ENCODE data around the gene WDR35. TPM values are rescaled to one million over a fixed set of nuclear protein-coding genes. Genes with fewer than 3 reads are reported as not detected.

The WDR35 gene
- total RNA-seq, 1 experiment from 2014 or later = 15.5 TPM

- ChIA-PET POLR2A (no interaction called here), CTCF (interaction anchor here (1.5 to 1.6 kb wide), 2 partner anchors 11 to 114 kb away, joined by 4 to 14 read pairs; no protein-coding TSS in a partner anchor)
- Mint-ChIP-seq H3K4me3 (no peak overlapping the region), H3K9me3 (no peaks in the 10 kb centered on the region), H3K27me3 (ENCODE audit: low read depth) (0 out of 2 replicates have a peak, but pooled peaks cover 5% of the 10 kb centered on the region), H3K4me1 (peaks cover 8% of the 10 kb centered on the region; the same call in 1 of the 2 replicates), H3K36me3 (no peaks in the 10 kb centered on the region), H3K27ac (no peak overlapping the region)
- DNase-seq (ENCODE audit: low spot score) = no peak
- no peak for ATAC-seq
- no peak for TF ChIP-seq RELA (CRISPR knock-in tag; IDR thresholded peaks at IDR 0.05; ENCODE audit: borderline replicate concordance)
- TF ChIP-seq TCF7 (CRISPR knock-in tag; IDR thresholded peaks at IDR 0.05; ENCODE audit: low read depth) = no peak
- TF ChIP-seq, protein P1, sequence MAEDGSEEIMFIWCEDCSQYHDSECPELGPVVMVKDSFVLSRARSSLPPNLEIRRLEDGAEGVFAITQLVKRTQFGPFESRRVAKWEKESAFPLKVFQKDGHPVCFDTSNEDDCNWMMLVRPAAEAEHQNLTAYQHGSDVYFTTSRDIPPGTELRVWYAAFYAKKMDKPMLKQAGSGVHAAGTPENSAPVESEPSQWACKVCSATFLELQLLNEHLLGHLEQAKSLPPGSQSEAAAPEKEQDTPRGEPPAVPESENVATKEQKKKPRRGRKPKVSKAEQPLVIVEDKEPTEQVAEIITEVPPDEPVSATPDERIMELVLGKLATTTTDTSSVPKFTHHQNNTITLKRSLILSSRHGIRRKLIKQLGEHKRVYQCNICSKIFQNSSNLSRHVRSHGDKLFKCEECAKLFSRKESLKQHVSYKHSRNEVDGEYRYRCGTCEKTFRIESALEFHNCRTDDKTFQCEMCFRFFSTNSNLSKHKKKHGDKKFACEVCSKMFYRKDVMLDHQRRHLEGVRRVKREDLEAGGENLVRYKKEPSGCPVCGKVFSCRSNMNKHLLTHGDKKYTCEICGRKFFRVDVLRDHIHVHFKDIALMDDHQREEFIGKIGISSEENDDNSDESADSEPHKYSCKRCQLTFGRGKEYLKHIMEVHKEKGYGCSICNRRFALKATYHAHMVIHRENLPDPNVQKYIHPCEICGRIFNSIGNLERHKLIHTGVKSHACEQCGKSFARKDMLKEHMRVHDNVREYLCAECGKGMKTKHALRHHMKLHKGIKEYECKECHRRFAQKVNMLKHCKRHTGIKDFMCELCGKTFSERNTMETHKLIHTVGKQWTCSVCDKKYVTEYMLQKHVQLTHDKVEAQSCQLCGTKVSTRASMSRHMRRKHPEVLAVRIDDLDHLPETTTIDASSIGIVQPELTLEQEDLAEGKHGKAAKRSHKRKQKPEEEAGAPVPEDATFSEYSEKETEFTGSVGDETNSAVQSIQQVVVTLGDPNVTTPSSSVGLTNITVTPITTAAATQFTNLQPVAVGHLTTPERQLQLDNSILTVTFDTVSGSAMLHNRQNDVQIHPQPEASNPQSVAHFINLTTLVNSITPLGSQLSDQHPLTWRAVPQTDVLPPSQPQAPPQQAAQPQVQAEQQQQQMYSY (CRISPR knock-in tag; IDR thresholded peaks at IDR 0.05) = no peak
- TF ChIP-seq AFF4 (CRISPR knock-in tag; IDR thresholded peaks at IDR 0.05; ENCODE audit: borderline replicate concordance) = no peak
- no peak for TF ChIP-seq ZNF423 (CRISPR knock-in tag; IDR thresholded peaks at IDR 0.05)
- no peak for TF ChIP-seq ETV6 (CRISPR knock-in tag; IDR thresholded peaks at IDR 0.05)
- no peak for TF ChIP-seq NR3C1 (CRISPR knock-in tag; conservative IDR thresholded peaks at IDR 0.05; ENCODE audit: low read depth)
- TF ChIP-seq CDX4 (CRISPR knock-in tag; IDR thresholded peaks at IDR 0.05; ENCODE audit: borderline replicate concordance) = no peak
- TF ChIP-seq, protein P2, sequence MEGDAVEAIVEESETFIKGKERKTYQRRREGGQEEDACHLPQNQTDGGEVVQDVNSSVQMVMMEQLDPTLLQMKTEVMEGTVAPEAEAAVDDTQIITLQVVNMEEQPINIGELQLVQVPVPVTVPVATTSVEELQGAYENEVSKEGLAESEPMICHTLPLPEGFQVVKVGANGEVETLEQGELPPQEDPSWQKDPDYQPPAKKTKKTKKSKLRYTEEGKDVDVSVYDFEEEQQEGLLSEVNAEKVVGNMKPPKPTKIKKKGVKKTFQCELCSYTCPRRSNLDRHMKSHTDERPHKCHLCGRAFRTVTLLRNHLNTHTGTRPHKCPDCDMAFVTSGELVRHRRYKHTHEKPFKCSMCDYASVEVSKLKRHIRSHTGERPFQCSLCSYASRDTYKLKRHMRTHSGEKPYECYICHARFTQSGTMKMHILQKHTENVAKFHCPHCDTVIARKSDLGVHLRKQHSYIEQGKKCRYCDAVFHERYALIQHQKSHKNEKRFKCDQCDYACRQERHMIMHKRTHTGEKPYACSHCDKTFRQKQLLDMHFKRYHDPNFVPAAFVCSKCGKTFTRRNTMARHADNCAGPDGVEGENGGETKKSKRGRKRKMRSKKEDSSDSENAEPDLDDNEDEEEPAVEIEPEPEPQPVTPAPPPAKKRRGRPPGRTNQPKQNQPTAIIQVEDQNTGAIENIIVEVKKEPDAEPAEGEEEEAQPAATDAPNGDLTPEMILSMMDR (IDR thresholded peaks at IDR 0.05) = no peak
- no peak for TF ChIP-seq NFYB (CRISPR knock-in tag; conservative IDR thresholded peaks at IDR 0.05; ENCODE audit: low read depth)
- no peak for TF ChIP-seq GTF2I (CRISPR knock-in tag; conservative IDR thresholded peaks at IDR 0.05)
Observed at GRCh38 chr2:19861813-19862212, 128.1 kb downstream of the WDR35 start.

Other genes starting within 250 kb of the WDR35 start
- gene TTC32, start 88.1 kb downstream of the WDR35 start, total RNA-seq (2021) = 9.9 to 10.6 TPM (median 10.0 TPM) in 3 replicates
- gene MATN3, start 22.6 kb upstream of the WDR35 start, total RNA-seq (2021) = 6.3 to 9.1 TPM (median 8.6 TPM) in 3 replicates
- gene LAPTM4A, start 61.5 kb upstream of the WDR35 start, total RNA-seq (2021) = 163 to 166 TPM (median 165 TPM) in 3 replicates
- gene SDC1, start 235.0 kb upstream of the WDR35 start, total RNA-seq (2021) = 47.3 to 52.6 TPM (median 52.6 TPM) in 3 replicates